GM21825 (cell line): Measurements from ENCODE around the gene PTMA.

Source experiments
- ATAC-seq: cut with Tn5 transposase; IDR thresholded peaks from one replicate; pipeline ENCODE4 v1.9.1; 2021; ENCODE audit warnings: mild to moderate bottlenecking, moderate library complexity; ENCODE audit not compliant: unreplicated experiment

Gene PTMA

GRCh38 chr2:231674587-231675338 is 33.6 kb upstream of the PTMA start:
- ATAC-seq = peak; percentile 25

DNA sequence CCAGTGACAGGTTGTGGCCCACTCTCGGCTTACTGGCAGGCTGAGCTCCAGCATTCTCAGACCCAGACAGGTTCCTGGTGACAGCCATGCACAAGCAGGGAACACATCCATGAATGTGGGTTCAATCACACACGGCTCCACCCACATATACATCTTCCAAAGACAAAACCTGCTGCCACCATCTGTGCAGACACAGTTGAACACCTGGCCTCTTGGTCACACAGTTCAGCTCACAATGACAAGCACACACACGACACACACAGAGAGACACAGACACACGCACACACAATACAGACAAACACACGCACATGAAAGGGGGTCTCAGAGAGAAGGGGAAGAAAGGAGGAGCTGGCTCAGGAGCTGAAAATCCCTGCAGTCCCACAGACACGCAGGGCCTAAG is 32.1 kb upstream of the PTMA start:
- ATAC-seq = no peak

DNA sequence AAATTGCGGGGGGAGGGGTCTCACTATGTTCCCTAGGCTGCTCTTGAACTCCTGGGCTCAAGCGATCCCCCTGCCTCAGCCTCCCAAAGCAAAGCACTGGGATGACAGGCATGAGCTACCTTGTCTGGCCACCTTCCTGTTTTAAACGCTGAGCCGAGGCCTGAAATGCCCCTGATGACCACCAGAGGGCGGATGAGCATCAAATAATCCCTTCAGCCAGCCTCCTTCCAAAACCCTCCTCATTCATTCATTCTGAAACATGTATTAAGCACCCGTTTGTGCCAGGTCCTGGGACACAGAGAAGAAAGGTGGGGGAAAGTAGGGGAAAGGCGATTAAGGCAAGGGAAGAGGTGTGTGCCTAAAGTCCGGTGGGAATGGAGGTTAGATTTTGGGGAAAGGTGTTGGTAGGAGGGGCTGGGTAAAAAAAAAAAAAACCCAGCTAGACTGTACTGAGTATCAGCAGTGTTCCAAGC is 30.7 kb upstream of the PTMA start:
- no peak for ATAC-seq

DNA sequence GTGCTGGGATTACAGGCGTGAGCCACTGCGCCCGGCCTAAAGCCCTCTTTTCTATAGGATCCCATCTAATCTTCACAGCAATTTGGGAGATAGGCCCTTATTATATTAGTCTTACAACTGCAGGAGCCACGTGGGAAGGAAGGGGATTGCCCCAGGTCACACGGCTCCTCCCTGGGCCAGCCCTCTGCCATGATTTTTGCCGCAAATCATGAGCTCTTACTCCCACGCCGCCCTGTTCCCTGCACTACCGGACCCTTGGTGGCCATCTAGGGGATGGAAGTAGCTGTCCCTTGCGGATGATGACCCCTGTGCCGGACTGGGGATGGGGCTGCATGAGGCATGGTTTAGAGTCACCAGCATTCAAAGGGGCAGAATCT is 28.4 kb upstream of the PTMA start:
- no peak for ATAC-seq

DNA sequence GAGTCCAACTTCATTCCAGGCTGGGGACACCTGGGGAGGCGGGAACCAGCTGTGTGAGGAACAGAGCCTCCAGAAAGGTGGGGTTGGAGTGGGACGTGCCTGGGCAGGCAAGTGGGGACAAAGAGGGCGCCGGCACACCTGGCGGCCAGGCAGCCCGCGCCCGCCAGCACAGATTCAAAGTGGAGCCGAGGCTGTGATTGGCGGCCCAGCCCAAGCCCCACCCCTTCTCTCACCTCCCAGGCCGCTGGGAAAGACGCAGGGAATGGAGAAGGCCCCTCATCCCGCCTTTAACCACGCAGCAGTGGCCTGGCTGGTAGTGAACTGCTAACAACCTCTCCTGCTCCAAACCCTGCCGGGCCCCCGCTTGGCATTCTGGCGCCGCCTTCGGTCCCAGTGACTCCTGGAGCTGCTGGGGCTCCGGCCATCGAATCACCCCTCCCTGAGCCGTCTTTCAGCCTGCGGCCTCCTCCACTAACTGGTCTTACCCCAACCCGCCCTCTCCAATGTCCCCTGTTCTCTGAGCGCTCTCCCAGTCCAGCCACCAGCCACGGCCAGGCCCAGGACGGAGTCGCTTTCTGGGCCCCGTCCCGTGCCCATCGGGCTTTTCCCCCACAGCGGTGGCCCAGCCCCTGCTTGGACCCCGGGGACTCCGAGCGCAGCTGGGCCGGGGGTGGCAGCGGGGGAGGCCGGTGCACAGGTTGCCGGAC is 27.9 kb upstream of the PTMA start:
- no peak for ATAC-seq

DNA sequence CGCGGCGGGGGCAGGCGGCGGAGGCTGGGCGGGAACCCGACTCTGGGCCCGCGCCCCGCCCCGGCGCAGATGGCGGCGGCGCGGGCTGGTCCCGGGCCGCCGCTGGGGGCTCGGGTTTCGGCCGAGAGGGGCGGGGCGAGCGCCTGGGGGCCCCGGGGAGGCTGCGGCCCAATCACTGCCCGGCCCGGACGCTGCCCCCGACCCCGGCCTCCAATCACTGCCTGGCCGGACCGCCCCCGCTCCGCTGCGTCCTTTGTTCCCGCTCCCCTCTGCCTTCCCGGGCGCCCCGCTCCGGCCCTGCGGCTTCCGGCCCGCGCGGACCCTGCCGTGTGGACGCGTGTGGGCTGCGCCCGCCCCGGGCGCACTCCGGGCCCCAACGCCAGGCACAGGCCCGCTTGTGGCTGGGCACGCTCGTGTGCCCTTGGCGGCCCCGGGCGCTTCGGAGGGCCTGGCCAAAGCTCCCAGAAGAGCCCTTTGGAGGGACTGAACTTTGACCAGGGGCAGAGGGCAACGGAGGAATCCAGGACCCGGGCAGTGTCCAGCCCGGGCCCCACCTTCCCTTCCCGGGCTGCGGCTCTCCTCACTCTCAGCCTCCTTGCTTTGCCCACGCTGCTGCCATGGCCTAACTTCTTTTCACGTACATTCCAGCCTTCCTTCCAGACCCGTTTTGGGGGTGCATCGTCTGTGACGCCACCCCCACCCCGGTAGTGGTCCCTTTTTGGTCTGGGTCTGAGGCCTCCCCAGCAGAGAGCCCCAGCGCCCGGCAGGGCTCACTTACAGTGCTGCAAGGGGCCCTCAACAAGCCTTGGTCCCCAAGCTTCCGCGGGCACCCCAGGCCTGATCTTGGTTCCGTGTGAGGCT is 27.1 kb upstream of the PTMA start:
- ATAC-seq = peak; percentile 57

DNA sequence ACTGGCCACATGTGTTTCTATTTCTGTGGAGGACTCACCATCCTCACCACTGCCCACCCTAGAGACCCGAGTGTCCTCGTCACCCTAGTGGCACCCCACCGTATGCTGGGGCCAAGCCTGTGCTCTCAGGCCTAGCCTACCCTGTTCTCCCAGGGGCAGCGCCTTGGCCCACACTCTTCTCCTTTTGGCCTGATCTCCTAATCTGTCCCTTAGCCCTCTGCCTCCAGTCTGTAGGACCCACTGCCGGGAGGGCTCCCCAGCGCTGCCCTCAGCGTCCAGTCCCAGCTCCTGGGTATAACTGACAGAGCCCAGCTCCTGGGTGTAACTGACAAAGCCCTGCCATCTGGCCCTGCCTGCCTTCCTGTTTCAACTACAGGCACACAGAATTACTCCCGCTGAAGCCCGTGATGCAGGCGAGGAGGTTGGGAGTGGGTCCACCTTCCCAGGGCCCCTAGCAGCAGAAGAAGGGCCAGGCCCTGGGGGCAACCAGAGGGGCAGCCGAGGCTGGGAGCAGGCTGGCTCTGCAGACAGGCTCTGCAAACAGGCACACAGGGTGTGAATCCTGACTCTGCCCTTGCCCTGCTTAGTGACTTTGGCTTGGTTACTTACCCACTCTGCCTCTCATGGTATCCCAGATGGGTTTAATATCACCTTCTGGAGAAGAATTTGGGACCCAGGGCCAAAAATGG is 25.6 kb upstream of the PTMA start:
- no peak for ATAC-seq

GRCh38 chr2:231683292-231684235 is 24.8 kb upstream of the PTMA start:
- no peak for ATAC-seq

DNA sequence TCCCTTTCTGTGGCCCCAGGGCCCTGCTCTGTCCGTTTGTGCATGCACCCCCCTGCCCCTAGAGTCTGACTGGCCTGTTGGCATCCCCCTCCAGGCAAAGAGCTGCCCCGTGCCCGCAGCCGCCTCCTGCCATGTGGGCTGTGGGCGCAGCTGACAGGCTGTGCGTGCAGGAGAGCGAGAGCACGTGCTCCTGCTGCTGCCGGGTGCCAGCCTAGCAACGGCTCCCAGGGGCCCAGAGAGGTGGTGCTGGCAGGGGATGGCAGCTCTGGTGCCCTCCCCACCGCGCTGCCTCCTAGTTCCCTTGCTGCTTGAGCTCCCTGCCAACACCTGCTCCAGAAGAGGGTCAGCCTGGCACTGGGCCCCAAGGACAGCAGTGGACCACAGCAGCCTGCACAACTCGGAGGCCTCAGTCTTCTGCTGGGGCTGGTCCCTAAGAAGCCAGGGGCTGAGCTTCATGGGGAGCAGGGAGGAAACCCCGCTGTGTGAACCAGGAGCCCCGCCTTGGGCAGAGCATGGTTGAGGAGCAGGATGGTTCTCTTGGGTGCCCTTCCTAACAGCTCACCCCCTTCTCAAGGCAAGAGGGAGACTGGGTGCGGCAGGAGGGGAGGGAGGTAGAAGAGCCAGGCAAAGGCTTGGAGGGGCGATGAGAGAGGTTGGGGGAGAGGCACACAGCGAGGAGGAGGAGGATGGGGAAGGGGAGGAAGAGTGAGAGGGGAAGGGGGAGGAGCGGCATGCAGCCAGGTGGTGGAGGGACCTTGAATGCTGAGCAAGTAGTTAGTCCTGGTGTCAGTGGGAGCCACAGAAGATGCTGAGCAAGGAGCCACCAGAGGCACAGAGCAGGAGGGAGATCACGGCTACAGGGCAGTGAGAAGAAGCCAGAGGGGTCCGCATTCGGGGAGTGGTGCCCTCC is 23.8 kb upstream of the PTMA start:
- ATAC-seq = no peak

DNA sequence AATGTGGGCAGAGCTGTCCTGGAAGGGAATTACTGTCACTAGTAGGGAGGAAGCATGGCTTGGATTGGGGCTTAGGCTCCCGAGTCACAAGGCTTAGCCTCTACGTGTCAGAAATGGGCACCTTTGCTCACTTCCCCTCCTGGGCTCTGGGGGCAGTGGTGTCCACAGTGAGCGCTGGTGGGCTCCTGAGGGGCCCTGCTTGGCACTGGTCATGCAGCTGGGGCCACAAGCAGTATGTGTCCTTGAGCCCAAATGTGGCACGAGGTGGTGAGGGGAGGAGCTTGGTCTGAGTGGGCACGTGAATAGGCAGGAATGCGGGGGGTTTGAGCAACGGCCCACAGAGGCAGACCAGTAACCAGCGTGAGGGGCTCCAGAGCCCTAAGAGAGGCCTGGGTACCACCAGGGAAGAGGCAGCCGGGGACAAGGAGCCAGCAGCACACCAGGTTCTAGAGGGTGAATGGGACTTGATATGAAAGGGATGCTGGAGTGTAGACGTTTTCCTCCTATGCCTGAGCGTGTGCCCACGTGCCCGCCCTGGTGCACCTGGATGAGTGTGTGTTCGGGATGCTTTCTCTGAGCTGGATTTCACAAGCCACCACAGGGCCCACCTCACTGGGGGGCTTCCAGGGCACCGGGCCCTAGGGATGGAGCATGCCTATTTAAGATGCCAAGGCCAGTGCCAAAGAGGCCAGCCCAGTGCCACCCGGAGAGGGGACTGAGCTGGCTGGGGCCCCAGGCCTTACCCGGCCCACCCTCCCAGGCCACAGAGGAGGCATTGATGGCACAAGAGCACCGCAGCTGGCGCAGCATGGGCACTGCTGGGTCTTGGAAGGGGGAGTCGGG is 22.8 kb upstream of the PTMA start:
- ATAC-seq = no peak

DNA sequence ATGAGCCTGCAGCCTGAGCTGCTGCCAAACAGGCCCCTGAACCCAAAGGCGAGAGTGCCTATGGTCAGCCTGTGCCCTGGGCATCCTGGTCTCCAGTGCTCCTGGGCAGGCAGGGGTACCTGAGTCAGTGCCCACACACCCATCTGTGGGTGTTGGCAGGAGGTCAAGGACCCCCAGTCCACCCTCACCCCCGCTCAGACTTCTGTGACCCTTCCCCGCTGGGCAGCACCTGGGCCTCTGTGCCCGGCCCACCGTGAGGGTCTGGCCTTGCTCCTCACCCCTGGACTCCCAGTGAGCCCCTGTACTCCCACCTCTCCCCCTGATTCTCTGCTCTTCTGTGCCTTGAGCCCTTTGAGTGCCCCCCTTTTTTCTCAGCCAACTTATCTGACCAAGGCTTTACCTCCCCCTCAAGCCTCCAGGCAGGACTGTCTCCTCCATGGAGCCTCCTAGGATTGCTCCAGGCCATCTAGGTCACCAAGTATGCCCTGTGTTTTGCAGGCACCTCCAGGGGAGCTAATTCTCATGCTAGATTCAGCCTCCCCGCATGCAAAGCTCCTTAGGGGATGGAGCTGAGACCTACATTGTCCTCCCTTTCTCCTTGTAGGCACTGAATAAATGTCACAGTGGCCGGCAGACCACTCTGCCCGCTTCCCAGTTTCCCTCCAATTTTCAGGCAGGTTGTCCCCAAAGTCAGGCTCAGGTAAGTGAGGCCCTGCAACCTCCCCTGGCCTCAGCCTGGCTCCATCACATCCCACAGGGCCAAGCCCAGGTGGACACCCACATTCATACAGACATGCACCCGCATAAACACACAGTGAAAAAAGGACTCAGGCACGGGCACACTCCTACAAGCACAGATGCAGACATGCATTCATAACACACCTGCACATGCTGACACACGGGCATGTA is 21.9 kb upstream of the PTMA start:
- no peak for ATAC-seq

GRCh38 chr2:231687133-231687852 is 21.0 kb upstream of the PTMA start:
- ATAC-seq = peak; percentile 59

DNA sequence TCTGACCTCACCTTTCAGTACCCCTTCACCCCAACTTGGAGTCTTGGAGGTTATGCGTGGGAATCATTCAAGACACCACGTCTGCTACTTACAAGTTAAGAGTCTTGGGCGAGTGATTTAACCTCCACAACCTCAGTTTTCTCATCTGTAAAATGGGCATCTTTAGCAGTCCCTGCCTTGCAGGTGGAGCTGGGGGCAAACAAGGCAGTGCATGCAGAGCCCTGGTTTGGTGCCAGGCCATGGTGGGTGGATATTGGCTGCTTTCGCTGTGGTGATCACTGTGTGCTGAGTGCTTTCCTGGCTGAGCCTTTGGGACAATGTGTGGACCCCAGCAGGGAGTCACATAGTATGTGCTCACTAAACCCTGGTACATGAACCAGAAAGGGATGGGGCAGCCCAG is 20.4 kb upstream of the PTMA start:
- ATAC-seq = no peak

DNA sequence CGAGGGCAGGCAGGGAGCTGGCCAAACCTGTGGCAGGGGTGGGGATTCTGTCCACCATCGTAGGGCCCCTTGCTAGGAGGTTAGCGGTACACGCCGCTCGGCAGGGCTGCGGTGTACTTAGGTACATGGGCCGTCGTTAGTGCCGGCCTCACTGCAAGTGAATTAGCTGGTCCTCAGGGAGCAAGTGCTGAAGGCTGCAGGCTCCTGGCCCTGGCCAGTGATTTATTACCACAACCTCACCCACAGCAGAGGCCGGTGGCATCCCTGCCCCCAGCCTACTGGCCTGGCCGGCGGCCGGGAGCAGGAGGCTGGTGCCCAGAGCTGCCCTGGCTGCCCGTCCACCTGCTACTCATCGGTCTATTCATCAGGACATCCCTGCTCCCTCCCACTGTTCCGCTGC is 19.6 kb upstream of the PTMA start:
- ATAC-seq = no peak

DNA sequence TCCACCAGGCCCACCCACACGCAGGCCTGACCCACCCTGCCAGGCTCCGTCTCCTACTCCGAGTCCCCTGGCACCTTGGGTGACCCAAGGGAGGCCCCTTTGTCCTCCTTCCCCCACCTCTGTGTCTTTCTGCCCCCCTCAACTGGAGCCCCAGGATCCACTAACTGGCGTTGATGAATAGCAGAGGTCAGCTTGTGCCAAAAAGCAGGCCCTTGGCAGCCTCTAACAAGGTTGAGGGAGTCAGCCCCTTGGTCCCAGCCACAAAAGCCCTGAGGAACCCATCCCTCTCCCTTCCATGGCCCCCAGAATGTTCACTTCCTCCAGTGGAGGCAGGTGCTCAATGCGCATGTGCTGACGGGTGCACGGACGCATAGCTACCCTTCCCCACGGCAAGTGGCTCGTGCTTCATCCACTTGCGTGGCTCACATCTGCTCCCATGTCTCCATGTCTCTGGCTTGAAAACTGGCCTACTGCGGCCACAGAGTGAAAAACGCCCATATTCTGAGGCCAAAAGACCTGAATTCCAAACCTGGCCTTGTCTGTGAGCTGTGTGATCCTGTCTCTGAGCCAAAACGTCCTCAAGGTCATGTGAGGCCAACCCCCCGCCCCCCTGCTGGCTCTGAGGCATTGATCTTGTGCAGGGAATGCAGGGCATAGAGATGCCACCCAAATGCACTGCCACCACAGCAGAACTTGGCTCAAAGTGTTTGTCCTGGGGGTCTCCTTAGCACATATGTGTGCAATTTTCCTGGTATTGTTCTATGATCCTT is 19.0 kb upstream of the PTMA start:
- no peak for ATAC-seq
